HFFc6 (cell line): Measurements from ENCODE around the gene PACRG. TPM values are rescaled to one million over a fixed set of nuclear protein-coding genes. Genes with fewer than 3 reads are reported as not detected.

ENCODE experiments used
- DNase-seq: peaks from one replicate; pipeline ENCODE4 v3.0.0-alpha.2; 2018
- H3K27ac Mint-ChIP-seq: 2 replicates; pipeline ENCODE4 v1.8.0; 2020; ENCODE audit warnings: mild to moderate bottlenecking, mixed read lengths
- H3K27me3 Mint-ChIP-seq: 2 replicates; pipeline ENCODE4 v1.8.0; 2021; ENCODE audit warnings: mild to moderate bottlenecking, moderate library complexity, mixed read lengths; ENCODE audit not compliant: insufficient read depth
- H3K36me3 Mint-ChIP-seq: 2 replicates; pipeline ENCODE4 v1.8.0; 2021; ENCODE audit warnings: low read depth, mixed read lengths
- H3K4me1 Mint-ChIP-seq: 2 replicates; pipeline ENCODE4 v1.8.0; 2020; ENCODE audit warnings: low read depth, mixed read lengths
- H3K4me3 Mint-ChIP-seq: 2 replicates; pipeline ENCODE4 v1.8.0; 2020; ENCODE audit warnings: mild to moderate bottlenecking, moderate library complexity, mixed read lengths
- H3K9me3 Mint-ChIP-seq: 2 replicates; pipeline ENCODE4 v1.8.0; 2020; ENCODE audit warnings: mild to moderate bottlenecking, mixed read lengths
- total RNA-seq, 6 experiments: library from RNA; stranded (reverse); fragmentation: NEBNext Ultra II Directional; extraction: Animal tissue kit (Norgen Biotek cat#: 25700); gene quantifications; 2 replicates in 1 of 6; 3 replicates in 5 of 6; pipeline ENCODE4 v1.2.3, GENCODE V29; 2021
- TF ChIP-seq, protein P1 (sequence below): fragments of 200-600 bp; sonication (generic); IDR thresholded peaks from 2 replicates; pipeline ENCODE4 v1.5.0; 2021; ENCODE audit warnings: antibody characterized with exemption, mild to moderate bottlenecking

The PACRG gene
- total RNA-seq, 6 experiments from 2014 or later = not detected

DNA sequence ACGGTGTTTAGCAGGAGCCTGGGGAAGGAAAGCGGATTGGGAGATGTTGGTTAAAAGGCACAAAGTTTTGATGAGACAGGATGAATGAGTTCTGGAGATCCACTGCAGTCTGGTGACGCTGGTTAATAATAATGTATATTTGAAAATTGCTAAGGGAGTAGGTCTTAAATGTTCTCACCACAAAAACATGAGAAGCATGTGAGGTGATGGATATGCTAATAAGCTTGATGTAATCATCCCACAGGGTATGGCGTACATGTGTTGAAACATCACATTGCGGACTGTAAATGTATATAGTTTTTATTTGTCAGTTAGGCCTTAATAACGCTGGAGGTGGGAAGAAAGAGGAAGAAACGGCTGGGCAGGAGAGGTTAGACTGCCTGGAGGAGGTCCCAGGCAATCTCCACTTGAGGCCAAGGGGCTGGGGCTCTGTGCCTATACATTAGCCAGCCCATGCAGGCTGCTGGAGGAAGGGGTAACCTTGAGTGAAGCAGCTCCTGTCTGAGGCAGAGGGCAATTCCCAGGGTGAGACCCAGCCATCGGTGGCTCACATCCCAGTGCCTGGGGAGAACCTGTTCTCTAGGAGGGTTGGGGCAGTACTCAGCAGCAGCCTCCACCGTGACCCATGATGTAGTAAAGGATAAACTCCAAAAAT lies 498.5 kb downstream of the PACRG start:
- no peak for DNase-seq
- H3K27me3 Mint-ChIP-seq = no peaks in the 10 kb centered on the region; the same call in 1 of the 2 replicates
- H3K4me3 Mint-ChIP-seq = no peak overlapping the region
- H3K9me3 Mint-ChIP-seq = peaks cover 13% of the 10 kb centered on the region
- H3K27ac Mint-ChIP-seq = no peak overlapping the region
- no peaks in the 10 kb centered on the region for H3K36me3 Mint-ChIP-seq
- no peaks in the 10 kb centered on the region; the same call in 1 of the 2 replicates for H3K4me1 Mint-ChIP-seq
- TF ChIP-seq, protein P1, sequence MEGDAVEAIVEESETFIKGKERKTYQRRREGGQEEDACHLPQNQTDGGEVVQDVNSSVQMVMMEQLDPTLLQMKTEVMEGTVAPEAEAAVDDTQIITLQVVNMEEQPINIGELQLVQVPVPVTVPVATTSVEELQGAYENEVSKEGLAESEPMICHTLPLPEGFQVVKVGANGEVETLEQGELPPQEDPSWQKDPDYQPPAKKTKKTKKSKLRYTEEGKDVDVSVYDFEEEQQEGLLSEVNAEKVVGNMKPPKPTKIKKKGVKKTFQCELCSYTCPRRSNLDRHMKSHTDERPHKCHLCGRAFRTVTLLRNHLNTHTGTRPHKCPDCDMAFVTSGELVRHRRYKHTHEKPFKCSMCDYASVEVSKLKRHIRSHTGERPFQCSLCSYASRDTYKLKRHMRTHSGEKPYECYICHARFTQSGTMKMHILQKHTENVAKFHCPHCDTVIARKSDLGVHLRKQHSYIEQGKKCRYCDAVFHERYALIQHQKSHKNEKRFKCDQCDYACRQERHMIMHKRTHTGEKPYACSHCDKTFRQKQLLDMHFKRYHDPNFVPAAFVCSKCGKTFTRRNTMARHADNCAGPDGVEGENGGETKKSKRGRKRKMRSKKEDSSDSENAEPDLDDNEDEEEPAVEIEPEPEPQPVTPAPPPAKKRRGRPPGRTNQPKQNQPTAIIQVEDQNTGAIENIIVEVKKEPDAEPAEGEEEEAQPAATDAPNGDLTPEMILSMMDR = no peak

DNA sequence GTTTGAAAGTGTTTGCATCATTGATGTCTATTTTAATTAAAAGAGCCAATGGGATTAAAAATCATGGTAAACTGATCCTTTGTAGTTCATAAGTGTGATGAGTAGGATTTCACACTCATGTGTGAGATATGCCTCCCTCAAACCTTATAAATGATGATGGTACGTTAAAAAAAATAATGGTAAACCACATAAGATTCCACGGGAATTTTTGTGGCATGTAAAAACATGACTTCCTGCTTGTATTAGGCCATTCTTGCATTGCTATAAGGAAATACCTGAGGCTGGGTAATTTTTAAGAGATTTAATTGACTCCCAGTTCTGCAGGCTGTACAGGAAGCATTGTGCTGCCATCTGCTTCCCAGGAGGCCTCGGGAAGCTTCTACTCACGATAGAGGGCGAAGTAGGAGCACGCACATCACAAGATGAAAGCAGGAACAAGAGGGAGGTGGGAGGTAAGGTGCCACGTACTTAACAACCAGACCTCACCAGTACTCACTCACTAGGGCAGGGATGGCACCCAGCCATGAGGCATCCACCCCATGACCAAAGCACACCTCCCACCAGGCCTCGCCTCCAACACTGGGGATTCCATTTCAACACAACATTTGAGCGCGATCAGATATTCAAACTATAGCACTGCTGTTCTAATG lies 499.2 kb downstream of the PACRG start:
- Mint-ChIP-seq H3K4me3 (no peak overlapping the region), H3K36me3 (no peaks in the 10 kb centered on the region), H3K27ac (no peak overlapping the region), H3K4me1 (no peaks in the 10 kb centered on the region; the same call in 1 of the 2 replicates), H3K9me3 (peaks cover 13% of the 10 kb centered on the region), H3K27me3 (no peaks in the 10 kb centered on the region; the same call in 1 of the 2 replicates)
- DNase-seq = no peak
- TF ChIP-seq, protein P1 = no peak

DNA sequence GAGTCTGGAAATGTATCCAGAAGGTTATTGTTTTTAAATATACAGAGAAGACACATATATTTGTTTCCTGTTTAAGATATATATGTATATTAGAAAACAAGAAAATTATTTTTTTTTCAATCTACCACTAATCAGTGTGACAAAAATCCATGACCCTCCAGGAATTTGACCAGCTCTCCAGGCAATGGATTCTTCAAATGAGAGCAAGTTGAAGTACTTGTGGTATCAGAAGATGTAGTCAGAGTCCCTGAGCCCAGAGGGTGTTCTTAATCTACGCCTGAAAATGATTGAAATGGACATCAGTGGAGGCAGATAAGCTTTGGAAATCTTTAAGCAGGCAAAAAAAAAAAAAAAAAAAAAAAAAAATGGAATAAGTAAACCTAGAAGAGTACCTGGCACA lies 500.3 kb downstream of the PACRG start:
- Mint-ChIP-seq H3K27me3 (peaks cover 3% of the 10 kb centered on the region; the same call in 1 of the 2 replicates), H3K27ac (no peak overlapping the region), H3K36me3 (no peaks in the 10 kb centered on the region), H3K9me3 (peaks cover 19% of the 10 kb centered on the region), H3K4me1 (no peaks in the 10 kb centered on the region; the same call in 1 of the 2 replicates), H3K4me3 (no peak overlapping the region)
- no peak for DNase-seq
- TF ChIP-seq, protein P1 = no peak

- H3K27me3 Mint-ChIP-seq = peaks cover 3% of the 10 kb centered on the region; the same call in 1 of the 2 replicates
- DNase-seq = no peak
- no peaks in the 10 kb centered on the region; the same call in 1 of the 2 replicates for H3K4me1 Mint-ChIP-seq
- no peak overlapping the region for H3K4me3 Mint-ChIP-seq
- no peaks in the 10 kb centered on the region for H3K36me3 Mint-ChIP-seq
- no peak overlapping the region for H3K27ac Mint-ChIP-seq
- H3K9me3 Mint-ChIP-seq = peaks cover 10% of the 10 kb centered on the region
- TF ChIP-seq, protein P1 = no peak
Measured at GRCh38 chr6:163229050-163229449, 501.3 kb downstream of the PACRG start.

DNA sequence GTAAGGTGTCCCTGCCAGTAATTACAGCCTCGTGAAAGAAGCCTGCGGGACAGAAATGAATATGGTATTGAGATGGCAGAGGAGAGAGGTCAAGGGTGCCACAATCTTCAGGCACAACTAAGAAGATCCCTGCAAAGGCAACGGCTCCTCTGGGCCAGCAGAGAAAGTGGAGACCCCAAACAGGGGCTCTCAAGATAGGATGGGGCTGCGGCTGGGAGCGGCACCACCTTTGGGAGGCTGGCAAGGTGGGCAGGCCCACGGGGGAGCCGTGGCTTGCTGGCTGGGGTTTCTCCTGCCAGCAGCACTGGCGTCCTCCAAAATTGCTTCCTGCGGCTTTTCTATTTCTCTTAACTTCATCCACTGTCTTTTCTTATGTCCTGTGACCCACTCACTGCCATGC lies 503.1 kb downstream of the PACRG start:
- H3K27ac Mint-ChIP-seq = no peak overlapping the region
- H3K4me3 Mint-ChIP-seq = no peak overlapping the region
- H3K36me3 Mint-ChIP-seq = no peaks in the 10 kb centered on the region
- peaks cover 10% of the 10 kb centered on the region; the same call in 1 of the 2 replicates for H3K9me3 Mint-ChIP-seq
- TF ChIP-seq, protein P1 = no peak
- no peak for DNase-seq
- no peaks in the 10 kb centered on the region; the same call in 1 of the 2 replicates for H3K4me1 Mint-ChIP-seq
- peaks cover 3% of the 10 kb centered on the region; the same call in 1 of the 2 replicates for H3K27me3 Mint-ChIP-seq
